A673 (cell line): ENCODE data around the gene CTNNA2. TPM values are rescaled to one million over a fixed set of nuclear protein-coding genes. Genes with fewer than 3 reads are reported as not detected.

Experiments
- BruUV-seq: library from RNA; stranded (reverse); fragments of 400-500 nt; replicated peaks from 2 replicates; lab custom pipeline; 2021; lab: Mats Ljungman, UMichigan
- CTCF ChIA-PET: fragments of 300-600 bp; sonication (Branson Sonifier 250); formaldehyde crosslinking; loops from one replicate; lab custom pipeline; 2022; ENCODE audit warnings: antibody characterized with exemption; lab: Charles Lee
- POLR2A ChIA-PET: fragments of 300-600 bp; sonication (Branson Sonifier 250); formaldehyde crosslinking; loops from one replicate; lab custom pipeline; 2022; ENCODE audit warnings: antibody characterized with exemption; ENCODE audit not compliant: low non-redundant PET; lab: Charles Lee
- DNase-seq: peaks from one replicate; pipeline ENCODE4 v3.0.0-alpha.2; 2015; ENCODE audit warnings: low spot score
- H3K27ac ChIP-seq: fragments of 200-600 bp; sonication (generic); 2 replicates; pipeline ENCODE4 v1.5.1; 2016; ENCODE audit warnings: mixed run types, low read depth, mild to moderate bottlenecking, mixed read lengths, antibody characterized with exemption, low read length; ENCODE audit not compliant: poor library complexity, severe bottlenecking
- H3K27me3 ChIP-seq: fragments of 200-600 bp; sonication (generic); replicated peaks from 2 replicates; pipeline ENCODE4 v1.6.1; 2017; ENCODE audit warnings: mixed run types, low read depth, mild to moderate bottlenecking, mixed read lengths, antibody characterized with exemption, low read length; ENCODE audit not compliant: insufficient read depth, poor library complexity
- H3K36me3 ChIP-seq: fragments of 200-600 bp; sonication (generic); 2 replicates; pipeline ENCODE4 v1.6.1; 2016; ENCODE audit warnings: mixed run types, mild to moderate bottlenecking, mixed read lengths, antibody characterized with exemption, low read length; ENCODE audit not compliant: insufficient read depth, poor library complexity, severe bottlenecking
- H3K4me1 ChIP-seq: fragments of 200-600 bp; sonication (generic); 2 replicates; pipeline ENCODE4 v1.6.1; 2017; ENCODE audit warnings: mixed run types, mild to moderate bottlenecking, mixed read lengths, antibody characterized with exemption, low read length; ENCODE audit not compliant: insufficient read depth, poor library complexity, severe bottlenecking
- H3K4me3 ChIP-seq: fragments of 200-600 bp; sonication (generic); 2 replicates; pipeline ENCODE4 v1.5.1; 2016; ENCODE audit warnings: low read depth, mixed run types, mild to moderate bottlenecking, mixed read lengths, low read length; ENCODE audit not compliant: poor library complexity, severe bottlenecking
- H3K9me3 ChIP-seq: fragments of 200-600 bp; sonication (generic); 2 replicates; pipeline ENCODE4 v1.6.1; 2016; ENCODE audit warnings: mixed run types, low read depth, mild to moderate bottlenecking, mixed read lengths, antibody characterized with exemption, low read length; ENCODE audit not compliant: poor library complexity, severe bottlenecking
- CTCF ChIP-seq: fragments of 300-800, 200-600 bp; sonication (generic); conservative IDR thresholded peaks from 2 replicates; pipeline ENCODE4 v1.5.1; 2017; ENCODE audit warnings: low read depth, mild to moderate bottlenecking, antibody characterized with exemption, low read length, moderate library complexity, mixed read lengths
- EZH2 ChIP-seq: fragments of 200-600 bp; sonication (generic); IDR thresholded peaks from 2 replicates; pipeline ENCODE4 v1.6.1; 2017; ENCODE audit warnings: borderline replicate concordance, low read depth, mild to moderate bottlenecking, mixed read lengths, antibody characterized with exemption, low read length; ENCODE audit not compliant: poor library complexity, severe bottlenecking
- intact Hi-C: fragments of 100-400 bp; cut with micrococcal nuclease; formaldehyde crosslinking; loops from one replicate; pipeline ENCODE4 v1.10.0; 2022; ENCODE audit not compliant: unreplicated experiment
- total RNA-seq: library from RNA; stranded (reverse); gene quantifications from 2 replicates; pipeline ENCODE4 v1.2.3, GENCODE V29; 2021

The CTNNA2 gene
- total RNA-seq, 1 experiment from 2014 or later: not detected

- no peaks in the 10 kb centered on the region for H3K36me3 ChIP-seq
- no peaks in the 10 kb centered on the region for H3K9me3 ChIP-seq
- no peaks in the 10 kb centered on the region for H3K4me1 ChIP-seq
- H3K27me3 ChIP-seq: peaks cover 9% of the 10 kb centered on the region
- H3K4me3 ChIP-seq: no peak overlapping the region
- BruUV-seq: no TSS peak
- POLR2A ChIA-PET: no interaction called here
- DNase-seq: no peak
- no peak for TF ChIP-seq EZH2
- no peak for TF ChIP-seq CTCF
- intact Hi-C loops: no loop called here
- H3K27ac ChIP-seq: no peak overlapping the region
- CTCF ChIA-PET: no interaction called here
Observed at GRCh38 chr2:79513711-79514110, 860 bp downstream of the CTNNA2 start.

GRCh38 chr2:79529636-79530035, 16.8 kb downstream of the CTNNA2 start:
- Histone ChIP-seq H3K27me3 (no peaks in the 10 kb centered on the region), H3K4me3 (no peak overlapping the region), H3K9me3 (no peaks in the 10 kb centered on the region), H3K4me1 (no peaks in the 10 kb centered on the region), H3K27ac (no peak overlapping the region), H3K36me3 (no peaks in the 10 kb centered on the region)
- TF ChIP-seq EZH2 (no peak), CTCF (no peak)
- BruUV-seq: no TSS peak
- no peak for DNase-seq
- CTCF ChIA-PET: no interaction called here
- intact Hi-C loops: loop anchor here (10.0 kb wide), 1 partner anchor 1095 kb away; no protein-coding TSS in a partner anchor
- POLR2A ChIA-PET: no interaction called here

- H3K4me1 ChIP-seq: no peaks in the 10 kb centered on the region
- H3K9me3 ChIP-seq: no peaks in the 10 kb centered on the region
- H3K27me3 ChIP-seq: no peaks in the 10 kb centered on the region
- BruUV-seq: no TSS peak
- intact Hi-C loops: loop anchor here (10.0 kb wide), 1 partner anchor 1096 kb away; no protein-coding TSS in a partner anchor
- DNase-seq: peak; percentile 5
- H3K27ac ChIP-seq: no peak overlapping the region
- POLR2A ChIA-PET: no interaction called here
- CTCF ChIA-PET: no interaction called here
- H3K4me3 ChIP-seq: no peak overlapping the region
- no peaks in the 10 kb centered on the region for H3K36me3 ChIP-seq
- TF ChIP-seq CTCF: 0 out of 2 replicates have a peak, but pooled peaks have one; percentile 22
- no peak for TF ChIP-seq EZH2
Observed at GRCh38 chr2:79530443-79530842, 17.6 kb downstream of the CTNNA2 start.
